GM23338 (cell line): Measurements from ENCODE around the gene SRM. TPM values are rescaled to one million over a fixed set of nuclear protein-coding genes. Genes with fewer than 3 reads are reported as not detected.
A peak's percentile ranks its signal among the peaks of the same experiment; 100 is the strongest.

Experiments
- ATAC-seq: fragments of 200-7000 bp; cut with Tn5 transposase; 3 replicates; pipeline ENCODE4 v1.9.1; 2020
- DNase-seq: peaks from one replicate; pipeline ENCODE4 v3.0.0-alpha.2; 2015; ENCODE audit warnings: low spot score
- H2AFZ ChIP-seq: fragments of 200-600 bp; sonication (generic); 2 replicates; pipeline ENCODE4 v1.8.0; 2016; ENCODE audit warnings: antibody characterized with exemption, mild to moderate bottlenecking, moderate library complexity
- H3F3A ChIP-seq: fragments of 200-600 bp; sonication (generic); replicated peaks from 2 replicates; pipeline ENCODE4 v1.8.0; 2017; ENCODE audit warnings: antibody characterized with exemption, mixed run types, low read depth
- H3K27ac ChIP-seq: fragments of 200-600 bp; sonication (generic); 2 replicates; pipeline ENCODE4 v1.6.1; 2016; ENCODE audit warnings: low read depth
- H3K27me3 ChIP-seq: fragments of 200-600 bp; sonication (generic); 2 replicates; pipeline ENCODE4 v1.8.0; 2016; ENCODE audit warnings: mild to moderate bottlenecking, mixed run types, moderate library complexity; ENCODE audit not compliant: insufficient read depth
- H3K36me3 ChIP-seq: fragments of 200-600 bp; sonication (generic); 2 replicates; pipeline ENCODE4 v1.8.0; 2016; ENCODE audit warnings: mild to moderate bottlenecking; ENCODE audit not compliant: insufficient read depth
- H3K4me1 ChIP-seq: fragments of 200-600 bp; sonication (generic); 2 replicates; pipeline ENCODE4 v1.8.0; 2016; ENCODE audit warnings: mild to moderate bottlenecking, moderate library complexity; ENCODE audit not compliant: insufficient read depth
- H3K4me2 ChIP-seq: fragments of 200-600 bp; sonication (generic); 2 replicates; pipeline ENCODE4 v1.7.1; 2017; ENCODE audit warnings: mixed run types
- H3K4me3 ChIP-seq: fragments of 200-600 bp; sonication (generic); 2 replicates; pipeline ENCODE4 v1.6.1; 2016; ENCODE audit warnings: mixed run types
- H3K79me2 ChIP-seq: fragments of 200-600 bp; sonication (generic); replicated peaks from 2 replicates; pipeline ENCODE4 v1.8.0; 2017; ENCODE audit warnings: mild to moderate bottlenecking; ENCODE audit not compliant: insufficient read depth
- H3K9me2 ChIP-seq: fragments of 200-600 bp; sonication (generic); 2 replicates; pipeline ENCODE4 v1.8.0; 2017; ENCODE audit not compliant: insufficient read depth
- H4K20me1 ChIP-seq: fragments of 200-600 bp; sonication (generic); replicated peaks from 2 replicates; pipeline ENCODE4 v1.8.0; 2017; ENCODE audit warnings: mild to moderate bottlenecking; ENCODE audit not compliant: insufficient read depth
- H3K27ac Mint-ChIP-seq: 2 replicates; pipeline ENCODE4 v1.8.0; 2020; ENCODE audit warnings: inconsistent platforms, mild to moderate bottlenecking, moderate library complexity, mixed read lengths
- H3K27me3 Mint-ChIP-seq: 3 replicates; pipeline ENCODE4 v1.8.0; 2022; ENCODE audit warnings: low read depth, mild to moderate bottlenecking, moderate library complexity, mixed read lengths, inconsistent platforms; ENCODE audit not compliant: insufficient read depth, poor library complexity
- H3K36me3 Mint-ChIP-seq: 3 replicates; pipeline ENCODE4 v1.8.0; 2021; ENCODE audit warnings: low read depth, mild to moderate bottlenecking, inconsistent platforms, moderate library complexity, mixed read lengths
- H3K4me1 Mint-ChIP-seq: 3 replicates; pipeline ENCODE4 v1.8.0; 2020; ENCODE audit warnings: mild to moderate bottlenecking, inconsistent platforms, mixed read lengths
- H3K4me3 Mint-ChIP-seq: 3 replicates; pipeline ENCODE4 v1.8.0; 2021; ENCODE audit warnings: moderate library complexity, mild to moderate bottlenecking, inconsistent platforms, mixed read lengths
- H3K9me3 Mint-ChIP-seq: 3 replicates; pipeline ENCODE4 v1.8.0; 2020; ENCODE audit warnings: moderate library complexity, mild to moderate bottlenecking, inconsistent platforms, mixed read lengths
- ETS1 ChIP-seq: IDR thresholded peaks from 2 replicates; pipeline ENCODE4 v1.6.1; 2016; ENCODE audit warnings: antibody characterized with exemption
- EZH2 ChIP-seq: fragments of 200-600 bp; sonication (generic); IDR thresholded peaks from one replicate; pipeline ENCODE4 v1.8.0; 2017; ENCODE audit warnings: antibody characterized with exemption, mild to moderate bottlenecking, low read depth; ENCODE audit not compliant: unreplicated experiment
- EZH2phosphoT487 ChIP-seq: fragments of 200-600 bp; sonication (generic); IDR thresholded peaks from one replicate; pipeline ENCODE4 v1.8.1; 2018; ENCODE audit warnings: antibody characterized with exemption; ENCODE audit not compliant: unreplicated experiment
- NANOG ChIP-seq: IDR thresholded peaks from 2 replicates; pipeline ENCODE4 v1.6.1; 2016; ENCODE audit warnings: antibody characterized with exemption, borderline replicate concordance
- POLR2AphosphoS5 ChIP-seq: IDR thresholded peaks from 2 replicates; pipeline ENCODE4 v1.6.1; 2016; ENCODE audit warnings: antibody characterized with exemption, low read depth
- REST ChIP-seq: IDR thresholded peaks from one replicate; pipeline ENCODE4 v1.6.1; 2018; ENCODE audit warnings: antibody characterized with exemption; ENCODE audit not compliant: unreplicated experiment
- ZNF114 ChIP-seq: fragments of 250-450 bp; sonication (Bioruptor Pico); IDR thresholded peaks from 2 replicates; pipeline ENCODE4 v1.5.0; 2020; ENCODE audit warnings: mild to moderate bottlenecking, moderate library complexity
- ZNF331 ChIP-seq: fragments of 250-450 bp; sonication (Bioruptor Pico); IDR thresholded peaks from 2 replicates; pipeline ENCODE4 v1.5.0; 2020; ENCODE audit warnings: low read depth, mild to moderate bottlenecking, moderate library complexity
- polyA plus RNA-seq: library from polyadenylated mRNA; unstranded; fragments of >200 nt; fragmentation: Nextera tagmentation; extraction: Ambion mirVana; gene quantifications from 2 replicates; pipeline ENCODE4 v1.2.1, GENCODE V29; 2016
- total RNA-seq: library from RNA; depleted of rRNA; stranded (reverse); fragments of >200 nt; shearing (Covaris generic); gene quantifications from 2 replicates; pipeline ENCODE4 v1.2.3, GENCODE V29; 2014
- TF ChIP-seq, protein P1 (sequence below), 2 experiments: fragments of 200-600 bp in 1 of 2; sonication (generic) in 1 of 2; conservative IDR thresholded peaks; 2 replicates each; pipeline versions ENCODE4 v1.5.1 to v1.6.1; 2016 to 2017; ENCODE audit warnings: antibody characterized with exemption in 2 of 2, low read depth in 2 of 2, mild to moderate bottlenecking in 2 of 2, moderate library complexity in 1 of 2
- TF ChIP-seq, protein P2 (sequence below): fragments of 250-450 bp; sonication (Bioruptor Pico); IDR thresholded peaks from 2 replicates; pipeline ENCODE4 v1.5.0; 2020; ENCODE audit warnings: mild to moderate bottlenecking, moderate library complexity

SRM gene
- total and polyA plus RNA-seq, 2 experiments from 2014 or later: 170 to 253 TPM

DNA sequence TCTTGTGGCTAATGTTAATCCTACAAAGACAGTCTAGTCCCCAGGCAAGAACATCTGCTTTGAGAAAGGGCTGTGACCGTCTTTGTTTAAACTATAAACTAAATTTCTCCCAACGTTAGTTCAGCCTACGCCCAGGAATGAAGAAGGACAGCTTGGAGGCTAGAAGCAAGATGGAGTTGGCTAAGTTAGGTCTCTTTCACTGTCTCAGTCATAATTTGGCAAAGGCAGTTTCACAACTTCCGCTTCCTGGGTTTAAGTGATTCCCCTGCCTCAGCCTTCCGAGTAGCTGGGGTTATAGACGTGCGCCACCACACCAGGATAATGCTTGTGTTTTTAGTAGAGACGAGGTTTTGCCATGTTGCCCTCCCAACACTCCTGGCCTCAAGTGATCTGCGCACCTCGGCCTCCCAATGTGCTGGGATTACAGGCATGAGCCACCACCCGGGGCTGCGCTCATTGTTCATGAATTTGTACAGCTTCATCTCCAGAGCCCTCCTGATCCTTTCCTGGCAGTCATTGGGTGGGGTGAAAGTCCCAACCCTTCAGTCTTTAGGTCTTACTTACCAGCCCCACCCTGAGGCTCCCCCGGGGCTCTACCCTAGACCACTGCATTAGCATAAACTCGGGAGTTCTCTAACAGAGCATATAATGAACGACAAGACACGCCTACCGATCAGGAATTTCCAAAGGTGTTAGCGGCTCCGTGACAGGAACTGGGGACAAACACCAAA lies 7.9 kb downstream of the SRM start:
- Histone ChIP-seq H3K79me2 (no peaks in the 10 kb centered on the region), H3K9me2 (no peaks in the 10 kb centered on the region), H3K4me2 (peak overlapping the region; percentile 67), H3K4me3 (no peak overlapping the region), H3K27ac (no peak overlapping the region), H3K4me1 (peaks cover 7% of the 10 kb centered on the region), H4K20me1 (peaks cover 3% of the 10 kb centered on the region; the same call in 1 of the 2 replicates), H3F3A (peaks cover 21% of the 10 kb centered on the region), H3K36me3 (no peaks in the 10 kb centered on the region; the same call in 1 of the 2 replicates), H3K27me3 (no peaks in the 10 kb centered on the region), H2AFZ (no peak overlapping the region)
- peaks cover 19% of the 10 kb centered on the region for H3K4me1 Mint-ChIP-seq
- TF ChIP-seq, protein P1, sequence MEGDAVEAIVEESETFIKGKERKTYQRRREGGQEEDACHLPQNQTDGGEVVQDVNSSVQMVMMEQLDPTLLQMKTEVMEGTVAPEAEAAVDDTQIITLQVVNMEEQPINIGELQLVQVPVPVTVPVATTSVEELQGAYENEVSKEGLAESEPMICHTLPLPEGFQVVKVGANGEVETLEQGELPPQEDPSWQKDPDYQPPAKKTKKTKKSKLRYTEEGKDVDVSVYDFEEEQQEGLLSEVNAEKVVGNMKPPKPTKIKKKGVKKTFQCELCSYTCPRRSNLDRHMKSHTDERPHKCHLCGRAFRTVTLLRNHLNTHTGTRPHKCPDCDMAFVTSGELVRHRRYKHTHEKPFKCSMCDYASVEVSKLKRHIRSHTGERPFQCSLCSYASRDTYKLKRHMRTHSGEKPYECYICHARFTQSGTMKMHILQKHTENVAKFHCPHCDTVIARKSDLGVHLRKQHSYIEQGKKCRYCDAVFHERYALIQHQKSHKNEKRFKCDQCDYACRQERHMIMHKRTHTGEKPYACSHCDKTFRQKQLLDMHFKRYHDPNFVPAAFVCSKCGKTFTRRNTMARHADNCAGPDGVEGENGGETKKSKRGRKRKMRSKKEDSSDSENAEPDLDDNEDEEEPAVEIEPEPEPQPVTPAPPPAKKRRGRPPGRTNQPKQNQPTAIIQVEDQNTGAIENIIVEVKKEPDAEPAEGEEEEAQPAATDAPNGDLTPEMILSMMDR (conservative IDR thresholded peaks at IDR 0.05; ENCODE audit: low read depth in 2 of 2): no peak
- no peak for TF ChIP-seq POLR2AphosphoS5
- TF ChIP-seq EZH2phosphoT487: no peak
- TF ChIP-seq ZNF114 (CRISPR knock-in tag): no peak
- no peak for TF ChIP-seq ETS1
- TF ChIP-seq NANOG: no peak
- TF ChIP-seq ZNF331: no peak
- TF ChIP-seq REST: no peak
- TF ChIP-seq EZH2: no peak
- TF ChIP-seq, protein P2, sequence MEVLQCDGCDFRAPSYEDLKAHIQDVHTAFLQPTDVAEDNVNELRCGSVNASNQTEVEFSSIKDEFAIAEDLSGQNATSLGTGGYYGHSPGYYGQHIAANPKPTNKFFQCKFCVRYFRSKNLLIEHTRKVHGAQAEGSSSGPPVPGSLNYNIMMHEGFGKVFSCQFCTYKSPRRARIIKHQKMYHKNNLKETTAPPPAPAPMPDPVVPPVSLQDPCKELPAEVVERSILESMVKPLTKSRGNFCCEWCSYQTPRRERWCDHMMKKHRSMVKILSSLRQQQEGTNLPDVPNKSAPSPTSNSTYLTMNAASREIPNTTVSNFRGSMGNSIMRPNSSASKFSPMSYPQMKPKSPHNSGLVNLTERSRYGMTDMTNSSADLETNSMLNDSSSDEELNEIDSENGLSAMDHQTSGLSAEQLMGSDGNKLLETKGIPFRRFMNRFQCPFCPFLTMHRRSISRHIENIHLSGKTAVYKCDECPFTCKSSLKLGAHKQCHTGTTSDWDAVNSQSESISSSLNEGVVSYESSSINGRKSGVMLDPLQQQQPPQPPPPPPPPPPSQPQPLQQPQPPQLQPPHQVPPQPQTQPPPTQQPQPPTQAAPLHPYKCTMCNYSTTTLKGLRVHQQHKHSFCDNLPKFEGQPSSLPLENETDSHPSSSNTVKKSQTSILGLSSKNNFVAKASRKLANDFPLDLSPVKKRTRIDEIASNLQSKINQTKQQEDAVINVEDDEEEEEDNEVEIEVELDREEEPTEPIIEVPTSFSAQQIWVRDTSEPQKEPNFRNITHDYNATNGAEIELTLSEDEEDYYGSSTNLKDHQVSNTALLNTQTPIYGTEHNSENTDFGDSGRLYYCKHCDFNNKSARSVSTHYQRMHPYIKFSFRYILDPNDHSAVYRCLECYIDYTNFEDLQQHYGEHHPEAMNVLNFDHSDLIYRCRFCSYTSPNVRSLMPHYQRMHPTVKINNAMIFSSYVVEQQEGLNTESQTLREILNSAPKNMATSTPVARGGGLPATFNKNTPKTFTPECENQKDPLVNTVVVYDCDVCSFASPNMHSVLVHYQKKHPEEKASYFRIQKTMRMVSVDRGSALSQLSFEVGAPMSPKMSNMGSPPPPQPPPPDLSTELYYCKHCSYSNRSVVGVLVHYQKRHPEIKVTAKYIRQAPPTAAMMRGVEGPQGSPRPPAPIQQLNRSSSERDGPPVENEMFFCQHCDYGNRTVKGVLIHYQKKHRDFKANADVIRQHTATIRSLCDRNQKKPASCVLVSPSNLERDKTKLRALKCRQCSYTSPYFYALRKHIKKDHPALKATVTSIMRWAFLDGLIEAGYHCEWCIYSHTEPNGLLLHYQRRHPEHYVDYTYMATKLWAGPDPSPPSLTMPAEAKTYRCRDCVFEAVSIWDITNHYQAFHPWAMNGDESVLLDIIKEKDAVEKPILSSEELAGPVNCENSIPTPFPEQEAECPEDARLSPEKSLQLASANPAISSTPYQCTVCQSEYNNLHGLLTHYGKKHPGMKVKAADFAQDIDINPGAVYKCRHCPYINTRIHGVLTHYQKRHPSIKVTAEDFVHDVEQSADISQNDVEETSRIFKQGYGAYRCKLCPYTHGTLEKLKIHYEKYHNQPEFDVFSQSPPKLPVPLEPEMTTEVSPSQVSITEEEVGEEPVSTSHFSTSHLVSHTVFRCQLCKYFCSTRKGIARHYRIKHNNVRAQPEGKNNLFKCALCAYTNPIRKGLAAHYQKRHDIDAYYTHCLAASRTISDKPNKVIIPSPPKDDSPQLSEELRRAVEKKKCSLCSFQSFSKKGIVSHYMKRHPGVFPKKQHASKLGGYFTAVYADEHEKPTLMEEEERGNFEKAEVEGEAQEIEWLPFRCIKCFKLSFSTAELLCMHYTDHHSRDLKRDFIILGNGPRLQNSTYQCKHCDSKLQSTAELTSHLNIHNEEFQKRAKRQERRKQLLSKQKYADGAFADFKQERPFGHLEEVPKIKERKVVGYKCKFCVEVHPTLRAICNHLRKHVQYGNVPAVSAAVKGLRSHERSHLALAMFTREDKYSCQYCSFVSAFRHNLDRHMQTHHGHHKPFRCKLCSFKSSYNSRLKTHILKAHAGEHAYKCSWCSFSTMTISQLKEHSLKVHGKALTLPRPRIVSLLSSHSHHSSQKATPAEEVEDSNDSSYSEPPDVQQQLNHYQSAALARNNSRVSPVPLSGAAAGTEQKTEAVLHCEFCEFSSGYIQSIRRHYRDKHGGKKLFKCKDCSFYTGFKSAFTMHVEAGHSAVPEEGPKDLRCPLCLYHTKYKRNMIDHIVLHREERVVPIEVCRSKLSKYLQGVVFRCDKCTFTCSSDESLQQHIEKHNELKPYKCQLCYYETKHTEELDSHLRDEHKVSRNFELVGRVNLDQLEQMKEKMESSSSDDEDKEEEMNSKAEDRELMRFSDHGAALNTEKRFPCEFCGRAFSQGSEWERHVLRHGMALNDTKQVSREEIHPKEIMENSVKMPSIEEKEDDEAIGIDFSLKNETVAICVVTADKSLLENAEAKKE (CRISPR knock-in tag): no peak
- no peaks in the 10 kb centered on the region for H3K9me3 Mint-ChIP-seq
- H3K4me3 Mint-ChIP-seq: no peak overlapping the region
- peaks cover 20% of the 10 kb centered on the region for H3K27me3 Mint-ChIP-seq
- DNase-seq (no peak), ATAC-seq (no peak; the same call in 1 of the 3 replicates)
- peaks cover 22% of the 10 kb centered on the region for H3K36me3 Mint-ChIP-seq
- H3K27ac Mint-ChIP-seq: no peak overlapping the region
